Spinal cord (tissue), 10 donors: ENCODE measurements around the gene AXDND1. TPM values are rescaled to one million over a fixed set of nuclear protein-coding genes. Genes with fewer than 3 reads are reported as not detected.

Source experiments
- DNase-seq, 6 donors: peaks; one replicate each; pipeline versions ENCODE4 v3.0.0 to v3.0.0-alpha.2; 2013 to 2015; ENCODE audit warnings: low spot score in 6 of 6, low read depth in 4 of 6
- H3K27ac ChIP-seq: one replicate; pipeline ENCODE4 v1.5.1; 2013; ENCODE audit warnings: low read depth, low read length, control low read depth
- H3K27me3 ChIP-seq: one replicate; pipeline ENCODE4 v1.6.1; 2013; ENCODE audit warnings: low read length; ENCODE audit not compliant: control insufficient read depth, insufficient read depth
- H3K36me3 ChIP-seq: one replicate; pipeline ENCODE4 v1.6.1; 2013; ENCODE audit warnings: low read length; ENCODE audit not compliant: control insufficient read depth, insufficient read depth
- H3K4me1 ChIP-seq: one replicate; pipeline ENCODE4 v1.6.1; 2013; ENCODE audit warnings: low read length; ENCODE audit not compliant: control insufficient read depth, insufficient read depth
- H3K4me3 ChIP-seq: one replicate; pipeline ENCODE4 v1.5.1; 2013; ENCODE audit warnings: low read depth, low read length, control low read depth
- H3K9me3 ChIP-seq: one replicate; pipeline ENCODE4 v1.6.1; 2013; ENCODE audit warnings: low read length; ENCODE audit not compliant: control insufficient read depth, insufficient read depth
- WGBS: methylation state at CpG from one replicate; pipeline ENCODE4 v1.1.5; 2013; ENCODE audit warnings: missing lambda C conversion rate; ENCODE audit not compliant: insufficient coverage; 5-methylcytosine and 5-hydroxymethylcytosine counted together
- polyA plus RNA-seq, 2 donors: library from polyadenylated mRNA; unstranded; fragments of 120-200 nt; gene quantifications; one replicate each; pipeline ENCODE4 v1.2.1, GENCODE V29; 2013; ENCODE audit not compliant: insufficient read length in 2 of 2
- small RNA-seq: library from RNA; depleted of rRNA; stranded (forward); fragments of <200 nt; gene quantifications from one replicate; pipeline ENCODE3, GENCODE V24; 2014; ENCODE audit warnings: low replicate concordance
- total RNA-seq, 2 donors: library from RNA; depleted of rRNA in 1 of 2; stranded (reverse); fragments of 120-200 nt in 1 of 2; fragments of >200 nt in 1 of 2; gene quantifications; one replicate each; pipeline versions ENCODE4 v1.2.3 to v1.2.4, GENCODE V29; 2013 to 2014
- donor health status: healthy.

AXDND1 gene
- total and polyA plus RNA-seq, 4 donors: 0.59 to 2.4 (median 0.88) TPM

- WGBS: 50% methylated on average over 1 of the region's 1 CpG
- no peaks in the 10 kb centered on the region for H3K4me1 ChIP-seq
- peaks cover 1% of the 10 kb centered on the region for H3K9me3 ChIP-seq
- H3K27me3 ChIP-seq: no peaks in the 10 kb centered on the region
- no peak overlapping the region for H3K27ac ChIP-seq
- no peaks in the 10 kb centered on the region for H3K36me3 ChIP-seq
- no peak overlapping the region for H3K4me3 ChIP-seq
- DNase-seq: no peak
Measured at GRCh38 chr1:179601093-179601492, 235.3 kb downstream of the AXDND1 start.

Small RNA genes lying within 50 kb of the gene (small RNA-seq; reads per million reads assigned to genes)
- gene MEF2AP1 (not detected), gene RNU5F-2P (0.18 reads per million)

Other genes with a start within 250 kb of the AXDND1 start
- gene ABL2, start 136.3 kb upstream of the AXDND1 start, total RNA-seq: 10 to 100 TPM; 11.5 to 22.9 TPM
- gene ABL2, start 136.3 kb upstream of the AXDND1 start, polyA plus RNA-seq: 10 to 100 TPM; 11.4 to 13.6 TPM
- 10 to 100 TPM; 14.3 to 19.6 TPM for gene SOAT1, start 72.2 kb upstream of the AXDND1 start, total RNA-seq
- 10 to 100 TPM; 14.1 to 19.3 TPM for gene SOAT1, start 72.2 kb upstream of the AXDND1 start, polyA plus RNA-seq
- gene NPHS2, start 210.0 kb downstream of the AXDND1 start, total RNA-seq: not detected
- 1 to 10 TPM in 1 of 2 donors, under 1 TPM in 1; 0.67 to 2.6 TPM for gene NPHS2, start 210.0 kb downstream of the AXDND1 start, polyA plus RNA-seq
- 1 to 10 TPM in 1 of 2 donors, under 1 TPM in 1; 0.88 to 3.9 TPM for gene TDRD5, start 225.9 kb downstream of the AXDND1 start, total RNA-seq
- gene TDRD5, start 225.9 kb downstream of the AXDND1 start, polyA plus RNA-seq: 1 to 10 TPM; 1.1 to 2.3 TPM